Gastrocnemius medialis (tissue), 4 donors: ENCODE data around the gene ACHE. TPM values are rescaled to one million over a fixed set of nuclear protein-coding genes. Genes with fewer than 3 reads are reported as not detected.
"Not testable (repeated sequence)": the region's sequence is repeated elsewhere in the genome, so short reads cannot be mapped to it uniquely, and the experiment has no call there.

Experiments used
- ATAC-seq, 2 donors: fragments of 150-250 bp; one replicate each; pipeline ENCODE4 v1.9.1; 2016
- DNase-seq, 2 donors: peaks; one replicate each; pipeline ENCODE4 v3.0.0-alpha.2; 2019
- H3K27ac ChIP-seq, 4 donors: fragments of 200-600 bp; sonication (generic); 1 replicate in 1 of 4; 2 replicates in 3 of 4; pipeline ENCODE4 v1.5.1; 2016 to 2018; ENCODE audit warnings: mild to moderate bottlenecking in 2 of 4, moderate library complexity in 1 of 4
- H3K27me3 ChIP-seq, 3 donors: fragments of 200-600 bp; sonication (generic) in 2 of 3; 1 replicate in 1 of 3; 2 replicates in 2 of 3; pipeline versions ENCODE4 v1.5.1 to v1.6.0; 2016 to 2019; ENCODE audit warnings: mild to moderate bottlenecking in 1 of 3, moderate library complexity in 1 of 3
- H3K36me3 ChIP-seq, 2 donors: fragments of 200-600 bp; sonication (generic) in 1 of 2; one replicate each; pipeline ENCODE4 v1.5.1; 2017 to 2018
- H3K4me1 ChIP-seq, 2 donors: fragments of 200-600 bp; sonication (generic) in 1 of 2; one replicate each; pipeline ENCODE4 v1.5.1; 2016 to 2017; ENCODE audit warnings: mild to moderate bottlenecking in 2 of 2
- H3K4me3 ChIP-seq, 4 donors: fragments of 200-600 bp; sonication (generic) in 3 of 4; 1 replicate in 1 of 4; 2 replicates in 3 of 4; pipeline ENCODE4 v1.5.1; 2016 to 2019; ENCODE audit warnings: mild to moderate bottlenecking in 2 of 4
- H3K9me3 ChIP-seq, 3 donors: fragments of 200-600 bp; sonication (generic) in 2 of 3; 1 replicate in 1 of 3; 2 replicates in 2 of 3; pipeline ENCODE4 v1.5.1; 2016 to 2019
- CTCF ChIP-seq, 5 experiments: fragments of 450-650 bp in 3 of 5; fragments of 200-600 bp in 2 of 5; sonication (generic) in 2 of 5; IDR thresholded peaks in 4 of 5; conservative IDR thresholded peaks in 1 of 5; 1 replicate in 4 of 5; 2 replicates in 1 of 5; pipeline ENCODE4 v1.5.1; 2016 to 2019; ENCODE audit warnings: antibody characterized with exemption in 5 of 5, mild to moderate bottlenecking in 3 of 5, moderate library complexity in 3 of 5
- POLR2A ChIP-seq, 2 donors: fragments of 450-650 bp; IDR thresholded peaks; one replicate each; pipeline ENCODE4 v1.6.1; 2017; ENCODE audit warnings: antibody characterized with exemption in 2 of 2, mild to moderate bottlenecking in 2 of 2, moderate library complexity in 2 of 2
- in situ Hi-C, 4 donors: fragments of 200-750 bp; cut with MboI; loops; one replicate each; pipeline versions ENCODE4 v1.15.0 to v1.8.0; 2017; ENCODE audit warnings: low sequenced_read_pairs in 4 of 4
- intact Hi-C: fragments of 100-400 bp; cut with DNase I; formaldehyde crosslinking; loops from one replicate; pipeline ENCODE4 v1.15.1; 2023; ENCODE audit warnings: low total_unique reads
- total RNA-seq, 4 donors: library from RNA; depleted of rRNA; stranded (reverse); fragments of >200 nt; gene quantifications; one replicate each; pipeline versions ENCODE4 v1.1.0 to v1.2.3, GENCODE V29; 2016

ACHE gene
- total RNA-seq, 4 donors from 2014 or later = 6.5 to 59.5 (median 11.4) TPM

GRCh38 chr7:100859856-100860255, 35.8 kb downstream of the ACHE start:
- in situ Hi-C loops (loop anchor here (10.0 to 25.0 kb wide), 5 partner anchors 148 to 423 kb away; partner anchors contain the start of genes POP7 (in 4 of the 4), SPACDR (in 2 of the 4), EPO (in 1 of the 4) and FBXO24 (in 1 of the 4)), intact Hi-C loops (loop anchor here (10.0 kb wide), 1 partner anchor 245 kb away; the partner anchor contains the start of gene MOSPD3)
- TF ChIP-seq CTCF (IDR thresholded peaks at IDR 0.05 in 4 of 5, conservative IDR thresholded peaks at IDR 0.05 in 1 of 5) (no peak), POLR2A (IDR thresholded peaks at IDR 0.05) (no peak)
- ATAC-seq = no peak
- Histone ChIP-seq H3K9me3 (no peaks in the 10 kb centered on the region), H3K4me1 (no peaks in the 10 kb centered on the region), H3K4me3 (no peak overlapping the region), H3K27me3 (no peaks in the 10 kb centered on the region), H3K36me3 (no peaks in the 10 kb centered on the region), H3K27ac (no peak overlapping the region)
- no peak for DNase-seq

GRCh38 chr7:100856871-100857282, 38.8 kb downstream of the ACHE start:
- in situ Hi-C loops = loop anchor here (10.0 to 25.0 kb wide), 5 partner anchors 145 to 420 kb away; partner anchors contain the start of genes POP7 (in 3 of the 4), SPACDR (in 2 of the 4), EPO (in 1 of the 4) and FBXO24 (in 1 of the 4)
- H3K36me3 ChIP-seq = no peaks in the 10 kb centered on the region
- no peaks in the 10 kb centered on the region for H3K27me3 ChIP-seq
- no peak for ATAC-seq
- DNase-seq = no peak
- no peak overlapping the region for H3K27ac ChIP-seq
- TF ChIP-seq CTCF (IDR thresholded peaks at IDR 0.05 in 4 of 5, conservative IDR thresholded peaks at IDR 0.05 in 1 of 5) = no peak
- TF ChIP-seq POLR2A (IDR thresholded peaks at IDR 0.05) = no peak
- intact Hi-C loops = no loop called here
- H3K4me3 ChIP-seq = no peak overlapping the region
- no peaks in the 10 kb centered on the region for H3K9me3 ChIP-seq
- H3K4me1 ChIP-seq = peaks cover 5 to 13% of the 10 kb centered on the region in 2 donors

GRCh38 chr7:100855515-100855914, 40.2 kb downstream of the ACHE start:
- intact Hi-C loops (no loop called here), in situ Hi-C loops (loop anchor here (10.0 to 25.0 kb wide), 5 partner anchors 143 to 418 kb away; partner anchors contain the start of genes POP7 (in 3 of the 4), SPACDR (in 2 of the 4), EPO (in 1 of the 4) and FBXO24 (in 1 of the 4))
- no peak overlapping the region for H3K27ac ChIP-seq
- DNase-seq (no peak), ATAC-seq (no peak)
- no peaks in the 10 kb centered on the region for H3K36me3 ChIP-seq
- no peaks in the 10 kb centered on the region for H3K27me3 ChIP-seq
- peaks cover 7 to 16% of the 10 kb centered on the region in 2 donors for H3K4me1 ChIP-seq
- no peak overlapping the region for H3K4me3 ChIP-seq
- H3K9me3 ChIP-seq = no peaks in the 10 kb centered on the region
- TF ChIP-seq POLR2A (IDR thresholded peaks at IDR 0.05) = no peak
- no peak for TF ChIP-seq CTCF (IDR thresholded peaks at IDR 0.05 in 4 of 5, conservative IDR thresholded peaks at IDR 0.05 in 1 of 5)

GRCh38 chr7:100854899-100855298, 40.8 kb downstream of the ACHE start:
- H3K27me3 ChIP-seq, H3K36me3 ChIP-seq, intact Hi-C loops, H3K27ac ChIP-seq, H3K4me3 ChIP-seq, ATAC-seq, H3K9me3 ChIP-seq, DNase-seq: not testable (repeated sequence)
- H3K4me1 ChIP-seq = peaks cover 7 to 16% of the 10 kb centered on the region in 2 donors
- in situ Hi-C loops = loop anchor here (5.0 to 25.0 kb wide), 6 partner anchors 58 to 418 kb away; partner anchors contain the start of genes POP7 (in 3 of the 4), SPACDR (in 2 of the 4), EPO (in 1 of the 4) and FBXO24 (in 1 of the 4)

DNA sequence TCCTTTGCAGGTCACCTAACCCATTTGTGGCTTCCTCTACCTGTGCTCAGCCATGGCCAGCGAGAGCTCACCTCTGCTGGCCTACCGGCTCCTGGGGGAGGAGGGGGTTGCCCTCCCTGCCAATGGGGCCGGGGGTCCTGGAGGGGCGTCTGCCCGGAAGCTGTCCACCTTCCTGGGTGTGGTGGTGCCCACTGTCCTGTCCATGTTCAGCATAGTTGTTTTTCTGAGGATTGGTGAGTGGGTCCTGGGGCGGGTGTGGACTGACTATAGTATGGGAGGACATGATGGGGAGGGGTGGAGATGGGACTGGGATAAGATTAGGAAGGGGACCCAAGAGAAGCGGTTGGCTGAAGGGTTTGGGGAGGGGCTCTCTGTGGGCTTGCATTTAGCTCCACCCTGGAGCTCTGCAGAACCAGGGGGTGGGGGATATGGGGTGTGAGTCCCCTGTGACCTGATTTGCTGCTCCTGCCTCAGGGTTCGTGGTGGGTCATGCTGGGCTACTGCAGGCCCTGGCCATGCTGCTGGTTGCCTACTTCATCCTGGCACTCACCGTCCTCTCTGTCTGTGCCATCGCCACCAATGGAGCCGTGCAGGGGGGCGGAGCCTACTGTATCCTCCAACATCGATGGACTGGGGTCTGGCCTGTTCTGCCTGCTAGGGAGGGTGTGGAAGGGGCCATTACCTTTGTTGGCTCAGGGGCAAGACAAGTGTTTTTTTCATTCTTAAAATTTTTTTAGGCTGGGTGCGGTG, 41.4 kb downstream of the ACHE start:
- in situ Hi-C loops = loop anchor here (5.0 to 25.0 kb wide), 6 partner anchors 57 to 417 kb away; partner anchors contain the start of genes POP7 (in 3 of the 4), SPACDR (in 2 of the 4), EPO (in 1 of the 4) and FBXO24 (in 1 of the 4)
- peaks cover 7 to 16% of the 10 kb centered on the region in 2 donors for H3K4me1 ChIP-seq
- no peaks in the 10 kb centered on the region for H3K36me3 ChIP-seq
- no peak for DNase-seq
- intact Hi-C loops = no loop called here
- H3K9me3 ChIP-seq = no peaks in the 10 kb centered on the region
- no peak for TF ChIP-seq POLR2A (IDR thresholded peaks at IDR 0.05)
- H3K4me3 ChIP-seq = no peak overlapping the region
- ATAC-seq = no peak
- H3K27me3 ChIP-seq = no peaks in the 10 kb centered on the region
- H3K27ac ChIP-seq = no peak overlapping the region
